Activated CD8-positive, alpha-beta T cell treated with anti-CD3 and anti-CD28 coated beads for 36 hours (primary cell): ENCODE results near the gene CUL3. TPM values are rescaled to one million over a fixed set of nuclear protein-coding genes. Genes with fewer than 3 reads are reported as not detected.
A peak's percentile ranks its signal among the peaks of the same experiment; 100 is the strongest.
"Not testable (repeated sequence)": the region's sequence is repeated elsewhere in the genome, so short reads cannot be mapped to it uniquely, and the experiment has no call there.

ENCODE experiments used
- ATAC-seq: fragments of 200-7000 bp; cut with Tn5 transposase; one replicate; pipeline ENCODE4 v1.10.0; 2021; ENCODE audit warnings: mild to moderate bottlenecking, moderate library complexity
- CTCF ChIA-PET: fragments of 350-600 bp; sonication (Branson Sonifier 250); formaldehyde crosslinking; loops from one replicate; lab custom pipeline; 2021; ENCODE audit warnings: antibody characterized with exemption; lab: Charles Lee
- POLR2A ChIA-PET: fragments of 350-600 bp; sonication (Branson Sonifier 250); formaldehyde crosslinking; loops from one replicate; lab custom pipeline; 2021; ENCODE audit warnings: antibody characterized with exemption; lab: Charles Lee
- DNase-seq: peaks from one replicate; pipeline ENCODE4 v3.0.0-alpha.2; 2020
- H3K27ac Mint-ChIP-seq: one replicate; pipeline ENCODE4 v1.8.0; 2021; ENCODE audit warnings: mild to moderate bottlenecking, mixed read lengths
- H3K27me3 Mint-ChIP-seq: one replicate; pipeline ENCODE4 v1.8.0; 2021; ENCODE audit warnings: mixed read lengths
- H3K36me3 Mint-ChIP-seq: one replicate; pipeline ENCODE4 v1.8.0; 2021; ENCODE audit warnings: low read depth, mixed read lengths
- H3K4me1 Mint-ChIP-seq: one replicate; pipeline ENCODE4 v1.8.0; 2021; ENCODE audit warnings: low read depth, mixed read lengths
- H3K4me3 Mint-ChIP-seq: one replicate; pipeline ENCODE4 v1.8.0; 2021; ENCODE audit warnings: mild to moderate bottlenecking, moderate library complexity, mixed read lengths
- H3K9me3 Mint-ChIP-seq: one replicate; pipeline ENCODE4 v1.8.0; 2021; ENCODE audit warnings: mixed read lengths
- CTCF ChIP-seq: fragments of 200-600 bp; IDR thresholded peaks from one replicate; pipeline ENCODE4 v1.8.0; 2022; ENCODE audit warnings: antibody characterized with exemption, mild to moderate bottlenecking
- intact Hi-C: fragments of 100-400 bp; cut with micrococcal nuclease; formaldehyde crosslinking; loops from one replicate; pipeline ENCODE4 v1.10.0; 2022
- total RNA-seq, 2 experiments: library from RNA; stranded (reverse); gene quantifications; one replicate each; pipeline ENCODE4 v1.2.3, GENCODE V29; 2021

Gene CUL3
- total RNA-seq, 2 experiments from 2014 or later = 75.0 to 76.7 TPM

GRCh38 chr2:224613543-224614286 is 28.6 kb upstream of the CUL3 start:
- H3K27me3 Mint-ChIP-seq = peaks cover 2% of the 10 kb centered on the region
- DNase-seq = no peak
- H3K4me3 Mint-ChIP-seq = no peak overlapping the region
- ChIA-PET CTCF (interaction anchor here (1.4 to 1.5 kb wide), 2 partner anchors 32 kb away, joined by 3 to 4 read pairs; no protein-coding TSS in a partner anchor), POLR2A (no interaction called here)
- H3K4me1 Mint-ChIP-seq = no peaks in the 10 kb centered on the region
- no peak overlapping the region for H3K27ac Mint-ChIP-seq
- no peaks in the 10 kb centered on the region for H3K36me3 Mint-ChIP-seq
- intact Hi-C loops = no loop called here
- no peak for TF ChIP-seq CTCF
- no peaks in the 10 kb centered on the region for H3K9me3 Mint-ChIP-seq
- no peak for ATAC-seq

- ATAC-seq = no peak
Observed at GRCh38 chr2:224612578-224612977, 27.4 kb upstream of the CUL3 start.

GRCh38 chr2:224611938-224612337 is 26.8 kb upstream of the CUL3 start:
- POLR2A ChIA-PET = interaction anchor here (1.1 kb wide), 1 partner anchor 13 kb away, joined by 4 read pairs; no protein-coding TSS in a partner anchor
- CTCF ChIA-PET = interaction anchor here (1.5 kb wide), 1 partner anchor 33 kb away, joined by 4 read pairs; no protein-coding TSS in a partner anchor
- Mint-ChIP-seq H3K27ac (no peak overlapping the region), H3K4me3 (no peak overlapping the region), H3K27me3 (peaks cover 4% of the 10 kb centered on the region), H3K4me1 (no peaks in the 10 kb centered on the region), H3K36me3 (no peaks in the 10 kb centered on the region), H3K9me3 (no peaks in the 10 kb centered on the region)
- no peak for ATAC-seq
- no peak for TF ChIP-seq CTCF
- intact Hi-C loops = no loop called here
- no peak for DNase-seq

More at GRCh38 chr2:224612578-224612977, 27.4 kb upstream of the CUL3 start:
- CTCF ChIA-PET = interaction anchor here (1.5 kb wide), 1 partner anchor 33 kb away, joined by 4 read pairs; no protein-coding TSS in a partner anchor
- H3K4me3 Mint-ChIP-seq = no peak overlapping the region
- no peak for DNase-seq
- no peaks in the 10 kb centered on the region for H3K9me3 Mint-ChIP-seq
- TF ChIP-seq CTCF = no peak
- no peaks in the 10 kb centered on the region for H3K36me3 Mint-ChIP-seq
- POLR2A ChIA-PET = interaction anchor here (1.1 kb wide), 1 partner anchor 14 kb away, joined by 4 read pairs; no protein-coding TSS in a partner anchor
- intact Hi-C loops = no loop called here
- no peaks in the 10 kb centered on the region for H3K4me1 Mint-ChIP-seq
- H3K27me3 Mint-ChIP-seq = peaks cover 4% of the 10 kb centered on the region
- no peak overlapping the region for H3K27ac Mint-ChIP-seq

- Mint-ChIP-seq H3K27me3 (peaks cover 2% of the 10 kb centered on the region), H3K4me1 (peaks cover 3% of the 10 kb centered on the region), H3K4me3 (no peak overlapping the region), H3K36me3 (no peaks in the 10 kb centered on the region), H3K27ac (no peak overlapping the region), H3K9me3 (no peaks in the 10 kb centered on the region)
- DNase-seq = no peak
- ChIA-PET CTCF (interaction anchor here (1.0 to 3.2 kb wide), 4 partner anchors 10 to 239 kb away, joined by 3 to 10 read pairs (median 5); no protein-coding TSS in a partner anchor), POLR2A (no interaction called here)
- no peak for ATAC-seq
- no peak for TF ChIP-seq CTCF
- intact Hi-C loops = no loop called here
Observed at GRCh38 chr2:224608104-224608503, 22.9 kb upstream of the CUL3 start.

GRCh38 chr2:224603746-224604500 is 18.8 kb upstream of the CUL3 start:
- POLR2A ChIA-PET, H3K4me3 Mint-ChIP-seq, H3K27me3 Mint-ChIP-seq, intact Hi-C loops, H3K9me3 Mint-ChIP-seq, H3K36me3 Mint-ChIP-seq, H3K27ac Mint-ChIP-seq, CTCF ChIA-PET: not testable (repeated sequence)
- DNase-seq = peak; percentile 25
- peak; percentile 42 for ATAC-seq
- H3K4me1 Mint-ChIP-seq = peaks cover 17% of the 10 kb centered on the region

- POLR2A ChIA-PET, H3K27me3 Mint-ChIP-seq, H3K9me3 Mint-ChIP-seq, ATAC-seq, intact Hi-C loops, H3K36me3 Mint-ChIP-seq: not testable (repeated sequence)
- DNase-seq = peak; percentile 60
- H3K4me3 Mint-ChIP-seq = peak overlapping the region; percentile 80
- peaks cover 17% of the 10 kb centered on the region for H3K4me1 Mint-ChIP-seq
- H3K27ac Mint-ChIP-seq = peak overlapping the region; percentile 75
- CTCF ChIA-PET = interaction anchor here (1.5 kb wide), 1 partner anchor 82 kb away, joined by 3 read pairs; no protein-coding TSS in a partner anchor
Observed at GRCh38 chr2:224602778-224603375, 17.7 kb upstream of the CUL3 start.
